ENCODE data around the gene ROS1.

DNA sequence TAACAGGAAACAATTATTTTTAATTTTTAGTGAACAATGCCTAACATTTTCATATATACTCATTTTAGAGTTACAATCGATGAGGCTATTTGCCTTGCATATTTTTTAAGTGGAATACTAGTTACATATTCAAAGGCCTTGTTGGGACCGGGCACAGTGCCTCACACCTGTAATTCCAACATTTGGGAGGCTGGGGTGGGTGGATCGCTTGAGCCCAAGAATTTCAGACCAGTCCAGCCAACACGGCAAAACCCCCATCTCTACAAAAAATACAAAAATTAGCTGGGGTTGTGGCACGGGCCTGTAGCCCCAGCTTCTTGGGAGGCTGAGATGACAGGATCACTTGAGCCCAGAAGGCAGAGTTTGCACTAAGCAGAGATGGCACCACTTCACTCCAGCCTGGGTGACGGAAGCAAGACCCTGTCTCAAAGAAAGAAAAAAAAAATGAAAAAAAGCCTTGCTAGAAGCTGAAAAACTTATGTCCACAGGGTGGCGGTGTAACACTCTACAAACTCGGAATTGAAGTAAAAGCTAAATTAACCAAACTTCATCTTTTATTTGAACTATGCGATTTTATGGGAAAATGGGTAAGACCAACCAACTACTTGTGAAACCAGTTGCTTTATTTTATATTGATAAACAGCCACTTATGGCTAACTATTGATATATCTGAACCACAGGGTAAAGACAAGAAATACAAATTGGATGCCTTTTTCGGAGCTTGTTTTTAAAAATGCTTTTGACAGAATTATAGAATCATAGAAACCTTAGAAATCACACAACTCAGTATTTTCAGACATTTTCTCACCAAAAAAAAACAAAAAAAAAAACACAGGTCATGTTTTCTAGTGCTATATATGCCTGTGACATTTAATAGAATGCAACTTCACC lies 24.1 kb upstream of the ROS1 start:
- no peak for TF ChIP-seq MYC (IDR thresholded peaks at IDR 0.05; ENCODE audit: low read depth, low read length)
- TF ChIP-seq POLR2A (IDR thresholded peaks at IDR 0.05; ENCODE audit: extremely low read depth, insufficient read length): no peak
- TF ChIP-seq, protein P1, sequence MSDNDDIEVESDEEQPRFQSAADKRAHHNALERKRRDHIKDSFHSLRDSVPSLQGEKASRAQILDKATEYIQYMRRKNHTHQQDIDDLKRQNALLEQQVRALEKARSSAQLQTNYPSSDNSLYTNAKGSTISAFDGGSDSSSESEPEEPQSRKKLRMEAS (IDR thresholded peaks at IDR 0.05; ENCODE audit: low read depth, low read length): no peak

All from NB4 (cell line).